K562 (cell line): Measurements from ENCODE around the gene TSPYL4. TPM values are rescaled to one million over a fixed set of nuclear protein-coding genes. Genes with fewer than 3 reads are reported as not detected.

Experiments used
- ATAC-seq: fragments of 200-7000 bp; cut with Tn5 transposase; 3 replicates; pipeline ENCODE4 v1.9.1; 2020; ENCODE audit warnings: moderate library complexity
- BruUV-seq: library from RNA; stranded (reverse); fragments of 400-500 nt; replicated peaks from 2 replicates; lab custom pipeline; 2021; lab: Mats Ljungman, UMichigan
- CTCF ChIA-PET: fragments of 300-600 bp; formaldehyde crosslinking; extraction: SDS; loops from one replicate; lab custom pipeline; 2021; ENCODE audit warnings: low intra/inter-chr PET ratio; lab: Yijun Ruan, JAX
- POLR2A ChIA-PET: fragments of 300-600, 350-650 bp; sonication (Branson Sonifier 250); formaldehyde crosslinking; extraction: SDS; loops from one replicate; lab custom pipeline; 2021; ENCODE audit warnings: antibody characterized with exemption, inconsistent platforms; lab: Yijun Ruan, JAX
- DNase-seq, 4 experiments: peaks; one replicate each; pipeline versions ENCODE4 v3.0.0 to v3.0.0-alpha.2; 2011 to 2018; ENCODE audit warnings: low spot score in 3 of 4, mixed read lengths in 3 of 4; ENCODE audit errors: extremely low read depth in 1 of 4
- FAIRE-seq: peaks from 2 replicates; lab custom pipeline; 2011; peaks lifted over from hg19 to GRCh38; lab: Jason Lieb, UNC
- H2AFZ ChIP-seq: 2 replicates; pipeline ENCODE4 v1.6.0; 2011; ENCODE audit warnings: low read depth, low read length, control low read depth, inconsistent platforms
- H3K27ac ChIP-seq: fragments of 200-600 bp; 3 replicates; pipeline ENCODE4 v1.8.0; 2011; ENCODE audit warnings: low read depth, mild to moderate bottlenecking, control low read depth, inconsistent platforms, low read length, moderate library complexity, mixed read lengths; ENCODE audit errors: extremely low read depth
- H3K27me3 ChIP-seq, 2 experiments: fragments of 300-600 bp in 1 of 2; 2 replicates in 1 of 2; 3 replicates in 1 of 2; pipeline versions ENCODE4 v1.6.0 to v1.8.0; 2011; ENCODE audit warnings: inconsistent platforms in 2 of 2, low read length in 2 of 2, mild to moderate bottlenecking in 1 of 2, mixed read lengths in 1 of 2, moderate library complexity in 1 of 2; ENCODE audit not compliant: control insufficient read depth in 2 of 2, insufficient read depth in 2 of 2
- H3K36me3 ChIP-seq: fragments of 300-600 bp; 3 replicates; pipeline ENCODE4 v1.8.0; 2011; ENCODE audit warnings: mild to moderate bottlenecking, low read length, inconsistent platforms; ENCODE audit not compliant: control insufficient read depth, insufficient read depth
- H3K4me1 ChIP-seq, 2 experiments: fragments of 200-600 bp in 1 of 2; replicated peaks in 1 of 2; 2 replicates in 1 of 2; 3 replicates in 1 of 2; pipeline versions ENCODE4 v1.5.1 to v1.8.0; 2011; ENCODE audit warnings: inconsistent platforms in 2 of 2, low read length in 2 of 2, mild to moderate bottlenecking in 1 of 2, mixed read lengths in 1 of 2, moderate library complexity in 1 of 2; ENCODE audit not compliant: control insufficient read depth in 2 of 2, insufficient read depth in 2 of 2
- H3K4me2 ChIP-seq: 2 replicates; pipeline ENCODE4 v1.6.1; 2011; ENCODE audit warnings: low read length, control low read depth, inconsistent platforms, mixed read lengths; ENCODE audit not compliant: insufficient read depth
- H3K4me3 ChIP-seq: fragments of 200-600 bp; sonication (generic), shearing (Covaris generic); 2 replicates; pipeline ENCODE4 v1.5.1; 2016; ENCODE audit warnings: control low read depth, inconsistent platforms
- H3K79me2 ChIP-seq: fragments of 200-600 bp; 3 replicates; pipeline ENCODE4 v1.8.0; 2011; ENCODE audit warnings: low read length, inconsistent platforms; ENCODE audit not compliant: control insufficient read depth, insufficient read depth
- H3K9ac ChIP-seq, 2 experiments: 2 replicates each; pipeline versions ENCODE4 v1.6.0 to v1.6.1; 2011; ENCODE audit warnings: low read depth in 2 of 2, low read length in 2 of 2, control low read depth in 1 of 2, inconsistent platforms in 1 of 2, mild to moderate bottlenecking in 1 of 2, mixed read lengths in 1 of 2; ENCODE audit not compliant: insufficient read depth in 1 of 2
- H3K9me1 ChIP-seq: one replicate; pipeline ENCODE4 v1.6.0; 2011; ENCODE audit warnings: inconsistent platforms, mild to moderate bottlenecking, low read length, moderate library complexity; ENCODE audit not compliant: control insufficient read depth, insufficient read depth
- H3K9me3 ChIP-seq: replicated peaks from 2 replicates; pipeline ENCODE4 v1.5.1; 2011; ENCODE audit warnings: low read depth, low read length, inconsistent platforms; ENCODE audit not compliant: control insufficient read depth, insufficient read depth
- H4K20me1 ChIP-seq: replicated peaks from 2 replicates; pipeline ENCODE4 v1.6.1; 2011; ENCODE audit warnings: low read length, inconsistent platforms, mixed read lengths; ENCODE audit not compliant: control insufficient read depth, insufficient read depth
- ELF2 ChIP-seq: fragments of 250-450 bp; sonication (Bioruptor Pico); IDR thresholded peaks from 2 replicates; pipeline ENCODE4 v1.5.0; 2021; ENCODE audit warnings: mild to moderate bottlenecking
- ESRRA ChIP-seq: fragments of 450-650 bp; IDR thresholded peaks from 2 replicates; pipeline ENCODE4 v1.6.1; 2014; ENCODE audit warnings: low read depth, mild to moderate bottlenecking, moderate library complexity, borderline replicate concordance
- FOXK2 ChIP-seq, 2 experiments: fragments of 450-650 bp; IDR thresholded peaks in 1 of 2; conservative IDR thresholded peaks in 1 of 2; 2 replicates each; pipeline ENCODE4 v1.6.1; 2016; ENCODE audit warnings: low read depth in 2 of 2, mild to moderate bottlenecking in 1 of 2
- IFI16 ChIP-seq: fragments of 250-450 bp; sonication (Bioruptor Pico); IDR thresholded peaks from 2 replicates; pipeline ENCODE4 v2.1.2; 2022; ENCODE audit warnings: mild to moderate bottlenecking, inconsistent platforms
- MAFK ChIP-seq: IDR thresholded peaks from 2 replicates; pipeline ENCODE4 v1.6.1; 2011; ENCODE audit warnings: low read length, improper control_type of control experiment
- PHB ChIP-seq: fragments of 250-450 bp; sonication (Bioruptor Pico); IDR thresholded peaks from 2 replicates; pipeline ENCODE4 v1.5.0; 2021
- RBM15 ChIP-seq: fragments of 200-400 bp; formaldehyde crosslinking; IDR thresholded peaks from 2 replicates; pipeline ENCODE4 v1.6.1; 2018; ENCODE audit warnings: mild to moderate bottlenecking, low read length, moderate library complexity; ENCODE audit not compliant: insufficient read depth
- SP1 ChIP-seq: sonication (generic); formaldehyde crosslinking; IDR thresholded peaks from 2 replicates; pipeline ENCODE4 v1.8.1; 2022; ENCODE audit warnings: mild to moderate bottlenecking, missing genetic modification reagents
- TOE1 ChIP-seq, 2 experiments: fragments of 450-650 bp in 1 of 2; sonication (generic) in 1 of 2; formaldehyde crosslinking in 1 of 2; IDR thresholded peaks; 2 replicates each; pipeline versions ENCODE4 v1.7.1 to v1.8.0; 2016 to 2022; ENCODE audit warnings: borderline replicate concordance in 2 of 2, mild to moderate bottlenecking in 2 of 2, antibody characterized with exemption in 1 of 2, inconsistent platforms in 1 of 2, low read depth in 1 of 2, missing genetic modification reagents in 1 of 2, moderate library complexity in 1 of 2
- ZKSCAN1 ChIP-seq: fragments of 150-350 bp; IDR thresholded peaks from 2 replicates; pipeline ENCODE4 v1.6.1; 2016; ENCODE audit warnings: low read depth, low read length
- ZNF165 ChIP-seq: fragments of 250-450 bp; sonication (Bioruptor Pico); IDR thresholded peaks from 2 replicates; pipeline ENCODE4 v1.4.0; 2020; ENCODE audit warnings: borderline replicate concordance
- ZNF23 ChIP-seq: fragments of 250-450 bp; sonication (Bioruptor Pico); IDR thresholded peaks from 2 replicates; pipeline ENCODE4 v1.4.0; 2020; ENCODE audit warnings: mild to moderate bottlenecking
- ZNF79 ChIP-seq: fragments of 250-450 bp; sonication (Bioruptor Pico); IDR thresholded peaks from 2 replicates; pipeline ENCODE4 v1.4.0; 2020; ENCODE audit warnings: low read depth, mild to moderate bottlenecking, moderate library complexity
- WGBS: fragments of 100-300 bp; shearing (Covaris generic); methylation state at CpG from one replicate; pipeline ENCODE4 v1.1.6; 2016; ENCODE audit warnings: low coverage, mixed read lengths; ENCODE audit not compliant: insufficient coverage; ENCODE audit errors: missing lambda C conversion rate; 5-methylcytosine and 5-hydroxymethylcytosine counted together
- in situ Hi-C: fragments of 300-500 bp; cut with MboI; formaldehyde crosslinking; loops from 4 replicates; pipeline ENCODE4 v1.15.0; 2018; ENCODE audit warnings: inconsistent platforms, mixed read lengths
- intact Hi-C: fragments of 100-400 bp; cut with micrococcal nuclease; formaldehyde crosslinking; loops from 2 replicates; pipeline ENCODE4 v1.14.2; 2022
- polyA plus RNA-seq, 8 experiments: library from polyadenylated mRNA; depleted of rRNA in 4 of 8; stranded (reverse) in 5 of 8; unstranded in 3 of 8; fragments of >200 nt; fragmentation: Nextera tagmentation in 2 of 8; fragmentation: Illumina TruSeq in 1 of 8; extraction: Ambion mirVana in 2 of 8; extraction: Trizol in 1 of 8; gene quantifications; 2 replicates each; pipeline versions ENCODE4 v1.2.1 to v1.2.3, GENCODE V29; 2011 to 2014; ENCODE audit warnings: inconsistent platforms in 1 of 8, missing spikeins in 1 of 8
- total RNA-seq, 7 experiments: library from RNA; depleted of rRNA in 6 of 7; stranded (reverse); fragments of >200 nt in 6 of 7; fragmentation: Illumina TruSeq in 2 of 7; extraction: Trizol in 2 of 7; gene quantifications; 2 replicates each; pipeline versions ENCODE4 v1.2.1 to v1.2.3, GENCODE V29; 2011 to 2021; ENCODE audit warnings: low replicate concordance in 1 of 7
- TF ChIP-seq, protein P1 (sequence below): sonication (generic); formaldehyde crosslinking; IDR thresholded peaks from 2 replicates; pipeline ENCODE4 v1.8.1; 2022; ENCODE audit warnings: missing genetic modification reagents
- TF ChIP-seq, protein P2 (sequence below): fragments of 450-650 bp; formaldehyde crosslinking; IDR thresholded peaks from 2 replicates; pipeline ENCODE4 v1.4.0; 2022; ENCODE audit warnings: mild to moderate bottlenecking, moderate library complexity
- TF ChIP-seq, protein P3 (sequence below): sonication (generic); formaldehyde crosslinking; IDR thresholded peaks from 2 replicates; pipeline ENCODE4 v1.5.0; 2020; ENCODE audit warnings: missing genetic modification reagents

The TSPYL4 gene
- total and polyA plus RNA-seq, 9 of the 15 experiments (the other 6 are each of a cell fraction or from before 2014, with no cell fraction given) = 0.69 to 18.0 (median 9.1) TPM

- peak overlapping the region; percentile 93 for H3K4me3 ChIP-seq
- peaks cover 69% of the 10 kb centered on the region for H3K79me2 ChIP-seq
- DNase-seq (peak in 1 of 4 experiments; percentile 27), ATAC-seq (peak; percentile 2), FAIRE-seq (peak; percentile 49)
- H3K9me1 ChIP-seq = no peaks in the 10 kb centered on the region
- H3K27ac ChIP-seq = peak overlapping the region; percentile 13; the same call in 2 of the 3 replicates
- BruUV-seq = no TSS peak
- CTCF ChIA-PET = no interaction called here
- intact Hi-C loops = loop anchor here (2.0 to 5.0 kb wide), 2 partner anchors 160 to 390 kb away; no protein-coding TSS in a partner anchor
- H3K4me1 ChIP-seq = peaks cover 9 to 20% of the 10 kb centered on the region in 2 experiments; a peak in 3 of 5 replicates
- H2AFZ ChIP-seq = no peak overlapping the region; the same call in 1 of the 2 replicates
- 2% methylated on average over 3 of the region's 3 CpGs for WGBS
- in situ Hi-C loops = no loop called here
- H3K4me2 ChIP-seq = peak overlapping the region; percentile 92
- no peaks in the 10 kb centered on the region for H3K9me3 ChIP-seq
- H3K27me3 ChIP-seq = no peaks in the 10 kb centered on the region
- H3K9ac ChIP-seq = peak overlapping the region; percentile 64 to 67; a peak in 3 of 4 replicates
- peaks cover 18% of the 10 kb centered on the region; the same call in 1 of the 2 replicates for H4K20me1 ChIP-seq
- TF ChIP-seq ESRRA (no peak), FOXK2 (conservative IDR thresholded peaks at IDR 0.05 in 1 of 2, IDR thresholded peaks at IDR 0.05 in 1 of 2; ENCODE audit: low read depth in 2 of 2) (no peak), TOE1 (IDR thresholded peaks at IDR 0.05; ENCODE audit: borderline replicate concordance) (no peak), TOE1 (CRISPR knock-in tag; IDR thresholded peaks at IDR 0.05; ENCODE audit: borderline replicate concordance, low read depth) (no peak), IFI16 (CRISPR knock-in tag) (no peak), ZNF79 (CRISPR knock-in tag) (no peak), SP1 (CRISPR knock-in tag) (peak; percentile 18; the same call in 1 of the 2 replicates), MAFK (no peak), PHB (CRISPR knock-in tag) (no peak), RBM15 (no peak), ZNF165 (CRISPR knock-in tag) (no peak), ZNF23 (CRISPR knock-in tag) (no peak), ELF2 (CRISPR knock-in tag) (0 out of 2 replicates have a peak, but pooled peaks have one; percentile 22), ZKSCAN1 (no peak)
- TF ChIP-seq, protein P1, sequence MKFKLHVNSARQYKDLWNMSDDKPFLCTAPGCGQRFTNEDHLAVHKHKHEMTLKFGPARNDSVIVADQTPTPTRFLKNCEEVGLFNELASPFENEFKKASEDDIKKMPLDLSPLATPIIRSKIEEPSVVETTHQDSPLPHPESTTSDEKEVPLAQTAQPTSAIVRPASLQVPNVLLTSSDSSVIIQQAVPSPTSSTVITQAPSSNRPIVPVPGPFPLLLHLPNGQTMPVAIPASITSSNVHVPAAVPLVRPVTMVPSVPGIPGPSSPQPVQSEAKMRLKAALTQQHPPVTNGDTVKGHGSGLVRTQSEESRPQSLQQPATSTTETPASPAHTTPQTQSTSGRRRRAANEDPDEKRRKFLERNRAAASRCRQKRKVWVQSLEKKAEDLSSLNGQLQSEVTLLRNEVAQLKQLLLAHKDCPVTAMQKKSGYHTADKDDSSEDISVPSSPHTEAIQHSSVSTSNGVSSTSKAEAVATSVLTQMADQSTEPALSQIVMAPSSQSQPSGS (CRISPR knock-in tag) = no peak
- TF ChIP-seq, protein P2, sequence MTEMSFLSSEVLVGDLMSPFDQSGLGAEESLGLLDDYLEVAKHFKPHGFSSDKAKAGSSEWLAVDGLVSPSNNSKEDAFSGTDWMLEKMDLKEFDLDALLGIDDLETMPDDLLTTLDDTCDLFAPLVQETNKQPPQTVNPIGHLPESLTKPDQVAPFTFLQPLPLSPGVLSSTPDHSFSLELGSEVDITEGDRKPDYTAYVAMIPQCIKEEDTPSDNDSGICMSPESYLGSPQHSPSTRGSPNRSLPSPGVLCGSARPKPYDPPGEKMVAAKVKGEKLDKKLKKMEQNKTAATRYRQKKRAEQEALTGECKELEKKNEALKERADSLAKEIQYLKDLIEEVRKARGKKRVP = no peak
- TF ChIP-seq, protein P3, sequence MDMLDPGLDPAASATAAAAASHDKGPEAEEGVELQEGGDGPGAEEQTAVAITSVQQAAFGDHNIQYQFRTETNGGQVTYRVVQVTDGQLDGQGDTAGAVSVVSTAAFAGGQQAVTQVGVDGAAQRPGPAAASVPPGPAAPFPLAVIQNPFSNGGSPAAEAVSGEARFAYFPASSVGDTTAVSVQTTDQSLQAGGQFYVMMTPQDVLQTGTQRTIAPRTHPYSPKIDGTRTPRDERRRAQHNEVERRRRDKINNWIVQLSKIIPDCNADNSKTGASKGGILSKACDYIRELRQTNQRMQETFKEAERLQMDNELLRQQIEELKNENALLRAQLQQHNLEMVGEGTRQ (CRISPR knock-in tag) = no peak
- POLR2A ChIA-PET = interaction anchor here (0.7 to 2.0 kb wide), 3 partner anchors 8 to 22 kb away, joined by 3 to 10 read pairs (median 3); no protein-coding TSS in a partner anchor
- H3K36me3 ChIP-seq = peaks cover 31% of the 10 kb centered on the region; the same call in 2 of the 3 replicates
Observed at GRCh38 chr6:116277124-116277523, 23.2 kb upstream of the TSPYL4 start.
